B cell (primary cell): Measurements from ENCODE around the gene PARVA.

ENCODE experiments used
- CTCF ChIP-seq: fragments of 200-600 bp; IDR thresholded peaks from one replicate; pipeline ENCODE4 v1.8.0; 2022; ENCODE audit warnings: antibody characterized with exemption, mild to moderate bottlenecking
- EZH2 ChIP-seq: IDR thresholded peaks from 2 replicates; pipeline ENCODE4 v1.6.1; 2012; ENCODE audit warnings: borderline replicate concordance, low read depth, mild to moderate bottlenecking, moderate library complexity, low read length; ENCODE audit not compliant: insufficient read depth, poor library complexity, severe bottlenecking

GRCh38 chr11:12441231-12441861, 64.0 kb downstream of the PARVA start:
- no peak for TF ChIP-seq CTCF
- TF ChIP-seq EZH2: no peak
